ENCODE results near the gene SND1.

Gene SND1

DNA sequence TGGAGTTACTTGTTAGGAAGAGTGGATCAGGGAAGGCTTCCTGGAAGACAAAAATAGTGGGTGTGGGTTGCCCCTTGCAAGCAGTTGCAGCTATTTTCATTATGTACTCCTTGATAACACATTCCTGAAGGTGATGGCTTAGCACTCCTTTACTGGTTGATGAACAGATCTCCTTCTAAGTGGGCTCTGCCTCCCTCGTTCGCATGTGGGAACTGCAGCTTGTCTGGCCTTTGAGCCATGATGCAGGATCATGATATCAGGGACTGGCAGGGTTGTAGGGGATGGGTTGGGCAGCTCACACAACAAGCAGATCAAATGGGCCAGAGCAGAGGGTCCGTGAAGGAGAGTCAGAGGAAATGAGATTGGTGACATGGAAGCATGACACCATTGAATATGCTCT is 408.0 kb downstream of the SND1 start:
- Histone ChIP-seq H3K27ac (ENCODE audit: low read length) (no peak overlapping the region), H3K9ac (ENCODE audit: low read length) (no peak overlapping the region), H3K79me2 (ENCODE audit: low read length) (peaks cover 69% of the 10 kb centered on the region), H3F3A (ENCODE audit: insufficient read depth, low read length) (no peaks in the 10 kb centered on the region), H3K36me3 (replicated peaks; ENCODE audit: insufficient read depth, low read length) (no peaks in the 10 kb centered on the region), H3K9me3 (replicated peaks; ENCODE audit: insufficient read depth, low read length) (no peaks in the 10 kb centered on the region), H3K9me2 (replicated peaks; ENCODE audit: insufficient read depth, low read length) (no peaks in the 10 kb centered on the region), H3K27me3 (replicated peaks; ENCODE audit: insufficient read depth, low read length) (no peaks in the 10 kb centered on the region), H4K20me1 (ENCODE audit: insufficient read depth, low read length) (no peaks in the 10 kb centered on the region), H3K4me1 (ENCODE audit: low read length) (no peaks in the 10 kb centered on the region), H3K4me3 (ENCODE audit: low read length) (no peak overlapping the region), H3K4me2 (ENCODE audit: low read depth, low read length) (no peak overlapping the region), H2AFZ (ENCODE audit: low read length) (no peak overlapping the region)
- DNase-seq = no peak
- no peak for TF ChIP-seq EZH2 (optimal IDR thresholded peaks at IDR 0.05; ENCODE audit: low read depth, low read length)
- TF ChIP-seq, protein P1, sequence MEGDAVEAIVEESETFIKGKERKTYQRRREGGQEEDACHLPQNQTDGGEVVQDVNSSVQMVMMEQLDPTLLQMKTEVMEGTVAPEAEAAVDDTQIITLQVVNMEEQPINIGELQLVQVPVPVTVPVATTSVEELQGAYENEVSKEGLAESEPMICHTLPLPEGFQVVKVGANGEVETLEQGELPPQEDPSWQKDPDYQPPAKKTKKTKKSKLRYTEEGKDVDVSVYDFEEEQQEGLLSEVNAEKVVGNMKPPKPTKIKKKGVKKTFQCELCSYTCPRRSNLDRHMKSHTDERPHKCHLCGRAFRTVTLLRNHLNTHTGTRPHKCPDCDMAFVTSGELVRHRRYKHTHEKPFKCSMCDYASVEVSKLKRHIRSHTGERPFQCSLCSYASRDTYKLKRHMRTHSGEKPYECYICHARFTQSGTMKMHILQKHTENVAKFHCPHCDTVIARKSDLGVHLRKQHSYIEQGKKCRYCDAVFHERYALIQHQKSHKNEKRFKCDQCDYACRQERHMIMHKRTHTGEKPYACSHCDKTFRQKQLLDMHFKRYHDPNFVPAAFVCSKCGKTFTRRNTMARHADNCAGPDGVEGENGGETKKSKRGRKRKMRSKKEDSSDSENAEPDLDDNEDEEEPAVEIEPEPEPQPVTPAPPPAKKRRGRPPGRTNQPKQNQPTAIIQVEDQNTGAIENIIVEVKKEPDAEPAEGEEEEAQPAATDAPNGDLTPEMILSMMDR (IDR thresholded peaks at IDR 0.05; ENCODE audit: low read length) = no peak
- no peak for TF ChIP-seq EZH2phosphoT487 (IDR thresholded peaks at IDR 0.05; ENCODE audit: low read length)

DNA sequence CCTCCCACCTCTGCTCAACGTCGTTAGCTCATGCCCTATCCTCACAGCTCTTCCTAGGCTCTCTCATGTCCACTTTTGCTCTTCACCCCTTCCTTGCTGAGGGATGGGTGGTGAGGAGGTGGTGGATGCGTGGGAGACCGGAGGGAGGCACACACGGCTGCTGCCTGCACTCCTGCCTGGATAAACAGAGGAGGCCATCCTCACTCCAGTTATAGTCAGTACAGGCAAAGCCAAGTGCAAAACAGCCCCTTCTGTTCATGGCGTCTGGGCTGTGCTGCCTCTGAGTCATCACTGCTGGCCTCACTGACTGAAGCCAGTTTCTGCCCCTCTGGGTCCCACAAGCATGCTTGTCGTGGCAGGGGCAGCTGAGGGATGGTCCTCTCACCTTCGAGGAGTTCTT is 411.1 kb downstream of the SND1 start:
- Histone ChIP-seq H3K9me2 (replicated peaks; ENCODE audit: insufficient read depth, low read length) (no peaks in the 10 kb centered on the region), H4K20me1 (ENCODE audit: insufficient read depth, low read length) (no peaks in the 10 kb centered on the region), H3K4me2 (ENCODE audit: low read depth, low read length) (no peak overlapping the region), H3K27me3 (replicated peaks; ENCODE audit: insufficient read depth, low read length) (no peaks in the 10 kb centered on the region), H3K36me3 (replicated peaks; ENCODE audit: insufficient read depth, low read length) (no peaks in the 10 kb centered on the region), H3K4me3 (ENCODE audit: low read length) (no peak overlapping the region), H3K79me2 (ENCODE audit: low read length) (peaks cover 69% of the 10 kb centered on the region), H3K9ac (ENCODE audit: low read length) (no peak overlapping the region), H3F3A (ENCODE audit: insufficient read depth, low read length) (no peaks in the 10 kb centered on the region), H2AFZ (ENCODE audit: low read length) (no peak overlapping the region), H3K9me3 (replicated peaks; ENCODE audit: insufficient read depth, low read length) (no peaks in the 10 kb centered on the region), H3K27ac (ENCODE audit: low read length) (no peak overlapping the region), H3K4me1 (ENCODE audit: low read length) (no peaks in the 10 kb centered on the region)
- DNase-seq = no peak
- TF ChIP-seq EZH2 (optimal IDR thresholded peaks at IDR 0.05; ENCODE audit: low read depth, low read length) (no peak), EZH2phosphoT487 (IDR thresholded peaks at IDR 0.05; ENCODE audit: low read length) (no peak)
- TF ChIP-seq, protein P1 (IDR thresholded peaks at IDR 0.05; ENCODE audit: low read length) = no peak

DNA sequence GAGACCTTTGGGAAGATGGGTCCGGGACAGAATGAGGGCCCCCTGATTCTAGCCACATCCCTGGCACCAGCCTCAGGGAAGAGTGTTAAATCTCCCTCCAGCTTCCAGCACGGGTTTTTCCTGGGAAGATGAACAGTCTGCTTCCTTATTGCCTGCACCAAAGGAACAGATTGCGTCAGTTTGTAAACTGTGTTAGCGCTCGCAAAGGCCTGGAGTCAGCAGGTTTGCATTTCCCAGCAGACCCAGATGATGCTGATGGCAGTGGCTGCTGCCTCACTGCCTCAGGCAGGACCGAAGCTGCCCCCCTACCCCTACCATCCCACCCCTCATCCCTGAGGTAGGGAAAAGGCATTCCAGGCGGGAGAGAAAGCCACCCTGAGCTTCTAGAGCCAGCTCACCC is 413.9 kb downstream of the SND1 start:
- Histone ChIP-seq H3K36me3 (replicated peaks; ENCODE audit: insufficient read depth, low read length) (no peaks in the 10 kb centered on the region), H3K27me3 (replicated peaks; ENCODE audit: insufficient read depth, low read length) (no peaks in the 10 kb centered on the region), H3K4me1 (ENCODE audit: low read length) (no peaks in the 10 kb centered on the region), H3F3A (ENCODE audit: insufficient read depth, low read length) (no peaks in the 10 kb centered on the region), H4K20me1 (ENCODE audit: insufficient read depth, low read length) (no peaks in the 10 kb centered on the region), H3K9me2 (replicated peaks; ENCODE audit: insufficient read depth, low read length) (no peaks in the 10 kb centered on the region), H3K9ac (ENCODE audit: low read length) (no peak overlapping the region), H3K79me2 (ENCODE audit: low read length) (peaks cover 64% of the 10 kb centered on the region; the same call in 1 of the 2 replicates), H3K27ac (ENCODE audit: low read length) (no peak overlapping the region), H3K4me3 (ENCODE audit: low read length) (no peak overlapping the region), H3K9me3 (replicated peaks; ENCODE audit: insufficient read depth, low read length) (no peaks in the 10 kb centered on the region), H3K4me2 (ENCODE audit: low read depth, low read length) (no peak overlapping the region), H2AFZ (ENCODE audit: low read length) (no peak overlapping the region)
- no peak for DNase-seq
- TF ChIP-seq, protein P1 (IDR thresholded peaks at IDR 0.05; ENCODE audit: low read length) = no peak
- no peak for TF ChIP-seq EZH2 (optimal IDR thresholded peaks at IDR 0.05; ENCODE audit: low read depth, low read length)
- no peak for TF ChIP-seq EZH2phosphoT487 (IDR thresholded peaks at IDR 0.05; ENCODE audit: low read length)

Measured in MM.1S (cell line).